ENCODE results near the gene CAPZA1.
"Not testable (repeated sequence)": the region's sequence is repeated elsewhere in the genome, so short reads cannot be mapped to it uniquely, and the experiment has no call there.

CAPZA1 gene

DNA sequence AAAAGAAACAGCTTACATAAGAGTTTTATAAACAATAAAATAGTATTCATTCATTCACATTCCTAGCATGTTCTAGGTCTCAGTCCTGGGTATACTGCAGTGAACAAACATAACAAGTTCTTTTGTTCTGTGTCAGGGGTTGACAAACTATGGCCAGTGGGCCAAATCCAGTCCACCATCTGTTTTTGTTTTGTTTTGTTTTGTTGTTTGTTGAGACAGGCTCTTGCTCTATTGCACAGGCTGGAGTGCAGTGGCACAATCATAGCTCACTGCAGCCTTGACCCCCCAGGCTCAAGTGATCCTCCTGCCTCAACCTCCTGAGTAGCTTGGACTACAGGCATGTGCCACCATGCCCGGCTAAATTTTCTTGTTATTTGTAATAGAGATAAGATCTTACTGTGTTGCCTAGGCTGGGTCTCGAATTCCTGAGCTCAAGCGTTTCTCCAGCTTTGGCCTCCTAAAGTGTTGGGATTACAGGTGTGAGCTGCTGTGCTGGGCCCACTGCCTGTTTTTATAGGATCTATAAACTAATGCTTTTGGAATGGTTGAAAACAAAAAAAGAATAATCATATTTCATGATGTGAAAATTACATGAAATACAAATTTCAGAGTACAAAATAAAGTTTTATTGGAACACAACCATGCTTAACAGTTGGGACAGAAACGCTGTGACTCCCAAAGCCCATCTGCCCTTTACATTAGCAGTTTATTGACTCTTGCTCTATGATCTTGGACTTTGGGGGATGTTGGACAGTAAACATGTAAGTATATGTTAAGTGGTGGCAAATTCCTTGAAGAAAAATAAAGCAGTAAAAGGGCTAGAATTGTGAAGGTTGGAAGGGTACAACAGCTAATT, 17.9 kb downstream of the CAPZA1 start:
- H3K4me3 ChIP-seq (replicated peaks; ENCODE audit: low read depth, low read length), result no peak overlapping the region
- peak; percentile 50 for DNase-seq (ENCODE audit: low read depth)
- TF ChIP-seq, protein P1, sequence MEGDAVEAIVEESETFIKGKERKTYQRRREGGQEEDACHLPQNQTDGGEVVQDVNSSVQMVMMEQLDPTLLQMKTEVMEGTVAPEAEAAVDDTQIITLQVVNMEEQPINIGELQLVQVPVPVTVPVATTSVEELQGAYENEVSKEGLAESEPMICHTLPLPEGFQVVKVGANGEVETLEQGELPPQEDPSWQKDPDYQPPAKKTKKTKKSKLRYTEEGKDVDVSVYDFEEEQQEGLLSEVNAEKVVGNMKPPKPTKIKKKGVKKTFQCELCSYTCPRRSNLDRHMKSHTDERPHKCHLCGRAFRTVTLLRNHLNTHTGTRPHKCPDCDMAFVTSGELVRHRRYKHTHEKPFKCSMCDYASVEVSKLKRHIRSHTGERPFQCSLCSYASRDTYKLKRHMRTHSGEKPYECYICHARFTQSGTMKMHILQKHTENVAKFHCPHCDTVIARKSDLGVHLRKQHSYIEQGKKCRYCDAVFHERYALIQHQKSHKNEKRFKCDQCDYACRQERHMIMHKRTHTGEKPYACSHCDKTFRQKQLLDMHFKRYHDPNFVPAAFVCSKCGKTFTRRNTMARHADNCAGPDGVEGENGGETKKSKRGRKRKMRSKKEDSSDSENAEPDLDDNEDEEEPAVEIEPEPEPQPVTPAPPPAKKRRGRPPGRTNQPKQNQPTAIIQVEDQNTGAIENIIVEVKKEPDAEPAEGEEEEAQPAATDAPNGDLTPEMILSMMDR (IDR thresholded peaks at IDR 0.05; ENCODE audit: low read length, missing control alignments), result no peak

DNA sequence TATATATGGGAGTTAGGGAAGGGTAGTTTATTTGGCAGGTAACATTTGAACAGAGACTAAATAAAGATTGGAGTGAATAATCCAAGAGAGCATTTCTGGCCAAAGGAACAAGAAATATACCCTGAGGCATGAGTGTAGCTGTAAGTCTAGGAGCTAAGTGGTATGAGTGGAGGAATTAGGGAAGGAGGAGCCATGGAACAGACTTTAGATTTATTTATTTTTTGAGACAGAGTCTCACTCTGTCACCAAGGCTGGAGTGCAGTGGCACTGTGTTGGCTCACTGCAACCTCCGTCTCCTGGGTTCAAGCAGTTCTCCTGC, 18.4 kb downstream of the CAPZA1 start:
- no peak for DNase-seq (ENCODE audit: low read depth)
- TF ChIP-seq, protein P1 (IDR thresholded peaks at IDR 0.05; ENCODE audit: low read length, missing control alignments), result no peak
- no peak overlapping the region for H3K4me3 ChIP-seq (replicated peaks; ENCODE audit: low read depth, low read length)

DNA sequence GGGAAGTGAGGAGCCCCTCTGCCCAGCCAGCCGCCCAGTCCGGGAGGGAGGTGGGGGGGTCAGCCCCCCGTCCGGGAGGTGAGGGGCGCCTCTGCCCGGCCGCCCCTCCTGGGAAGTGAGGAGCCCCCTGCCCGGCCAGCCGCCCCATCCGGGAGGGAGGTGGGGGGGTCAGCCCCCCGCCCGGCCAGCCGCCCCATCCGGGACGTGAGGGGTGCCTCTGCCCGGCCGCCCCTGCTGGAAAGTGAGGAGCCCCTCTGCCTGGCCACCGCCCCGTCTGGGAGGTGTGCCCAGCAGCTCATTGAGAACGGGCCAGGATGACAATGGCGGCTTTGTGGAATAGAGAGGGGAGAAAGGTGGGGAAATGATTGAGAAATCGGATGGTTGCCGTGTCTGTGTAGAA, 20.8 kb downstream of the CAPZA1 start:
- not testable (repeated sequence) for H3K4me3 ChIP-seq (replicated peaks; ENCODE audit: low read depth, low read length); DNase-seq (ENCODE audit: low read depth)

DNA sequence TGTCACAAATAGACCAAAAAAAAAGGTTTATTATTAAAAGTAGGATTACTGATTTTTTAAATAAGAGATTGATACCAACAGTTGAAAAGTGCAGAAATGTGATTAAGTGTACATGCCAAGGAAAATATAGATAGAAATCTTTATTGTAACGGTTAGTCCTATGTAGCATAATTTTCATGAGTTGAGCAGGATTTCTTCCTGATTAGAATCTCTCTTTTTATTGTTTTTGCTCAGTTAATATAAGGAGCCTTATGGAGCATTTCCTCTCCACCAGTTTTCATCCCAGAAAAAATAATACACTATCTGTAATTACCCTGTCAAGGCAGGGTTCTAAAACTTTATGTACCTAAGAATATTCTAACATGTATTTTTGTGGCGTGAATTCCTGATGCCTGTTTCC, 23.4 kb downstream of the CAPZA1 start:
- H3K4me3 ChIP-seq (replicated peaks; ENCODE audit: low read depth, low read length), result no peak overlapping the region
- TF ChIP-seq, protein P1 (IDR thresholded peaks at IDR 0.05; ENCODE audit: low read length, missing control alignments), result no peak
- DNase-seq (ENCODE audit: low read depth), result no peak

DNA sequence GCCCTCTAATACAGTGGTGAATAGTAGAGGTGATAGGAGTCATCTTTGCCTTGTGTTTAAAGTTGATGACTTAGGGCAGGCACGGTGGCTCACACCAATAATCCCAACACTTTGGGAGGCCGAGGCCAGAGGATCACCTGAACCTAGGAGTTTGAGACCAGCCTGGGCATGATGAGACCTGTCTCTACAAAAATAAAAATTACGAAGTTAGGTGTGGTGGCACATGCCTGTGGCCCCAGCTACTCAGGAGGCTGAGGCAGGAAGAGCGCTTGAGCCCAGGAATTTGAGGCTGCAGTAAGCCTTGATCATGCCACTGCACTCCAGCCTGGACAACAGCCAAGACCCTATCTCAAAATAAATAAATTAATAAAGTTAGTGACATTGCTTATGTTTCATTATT, 26.6 kb downstream of the CAPZA1 start:
- TF ChIP-seq, protein P1 (IDR thresholded peaks at IDR 0.05; ENCODE audit: low read length, missing control alignments), result no peak
- DNase-seq (ENCODE audit: low read depth), result no peak
- H3K4me3 ChIP-seq (replicated peaks; ENCODE audit: low read depth, low read length), result no peak overlapping the region

DNA sequence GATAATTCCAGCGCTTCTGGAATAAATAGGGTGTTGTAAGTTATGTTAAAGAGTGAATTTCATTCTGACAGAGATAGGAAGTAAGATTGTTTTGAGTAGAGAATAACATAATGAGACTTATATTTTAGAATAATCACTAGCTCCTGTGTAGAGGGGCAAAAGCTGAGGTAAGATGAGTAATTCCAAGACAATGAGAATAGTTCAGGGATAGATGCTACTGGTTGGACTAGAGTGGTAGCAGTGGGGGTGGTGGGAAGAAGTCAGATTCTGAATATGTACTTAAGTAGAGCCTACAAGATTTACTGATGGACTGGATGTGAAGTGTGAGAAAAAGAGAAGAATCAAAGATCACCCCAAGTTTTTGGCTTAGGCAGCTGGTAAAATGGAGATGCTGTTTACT, 31.6 kb downstream of the CAPZA1 start:
- H3K4me3 ChIP-seq (replicated peaks; ENCODE audit: low read depth, low read length), result no peak overlapping the region
- DNase-seq (ENCODE audit: low read depth), result no peak
- TF ChIP-seq, protein P1 (IDR thresholded peaks at IDR 0.05; ENCODE audit: low read length, missing control alignments), result no peak

DNA sequence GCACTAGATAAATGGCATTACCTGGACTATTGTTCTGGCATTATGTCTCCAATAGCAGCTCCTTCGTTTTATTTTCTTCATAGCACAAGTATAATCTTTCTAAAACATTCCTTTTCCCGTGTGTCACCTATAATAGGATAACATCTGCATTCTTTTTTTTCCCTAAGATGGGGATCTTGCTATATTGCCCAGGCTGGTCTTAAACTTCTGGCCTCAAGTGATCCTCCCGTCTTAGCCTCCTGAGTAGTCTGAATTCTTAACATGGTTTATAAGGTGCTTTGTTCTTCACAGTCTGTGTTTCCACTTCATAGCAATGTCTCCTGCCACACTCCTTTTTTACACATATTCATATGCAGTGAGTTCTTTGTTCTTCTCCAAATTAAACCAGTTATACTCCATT, 46.2 kb downstream of the CAPZA1 start:
- no peak overlapping the region for H3K4me3 ChIP-seq (replicated peaks; ENCODE audit: low read depth, low read length)
- no peak for DNase-seq (ENCODE audit: low read depth)
- TF ChIP-seq, protein P1 (IDR thresholded peaks at IDR 0.05; ENCODE audit: low read length, missing control alignments), result no peak

All from fibroblast of pulmonary artery (primary cell).